Breast epithelium (tissue), 3 donors: ENCODE results near the gene BST1.

Experiments used
- POLR2A ChIP-seq: fragments of 450-650 bp; IDR thresholded peaks from one replicate; pipeline ENCODE4 v1.6.1; 2016; ENCODE audit warnings: antibody characterized with exemption, mild to moderate bottlenecking, moderate library complexity
- POLR2AphosphoS5 ChIP-seq, 3 donors: sonication (generic); formaldehyde crosslinking; IDR thresholded peaks; one replicate each; pipeline ENCODE4 v1.6.1; 2017; ENCODE audit warnings: antibody characterized with exemption in 3 of 3
- TF ChIP-seq, protein P1 (sequence below), 3 donors: fragments of 450-650 bp; IDR thresholded peaks; one replicate each; pipeline ENCODE4 v1.5.1; 2016 to 2017; ENCODE audit warnings: antibody characterized with exemption in 3 of 3, mild to moderate bottlenecking in 3 of 3, moderate library complexity in 3 of 3

DNA sequence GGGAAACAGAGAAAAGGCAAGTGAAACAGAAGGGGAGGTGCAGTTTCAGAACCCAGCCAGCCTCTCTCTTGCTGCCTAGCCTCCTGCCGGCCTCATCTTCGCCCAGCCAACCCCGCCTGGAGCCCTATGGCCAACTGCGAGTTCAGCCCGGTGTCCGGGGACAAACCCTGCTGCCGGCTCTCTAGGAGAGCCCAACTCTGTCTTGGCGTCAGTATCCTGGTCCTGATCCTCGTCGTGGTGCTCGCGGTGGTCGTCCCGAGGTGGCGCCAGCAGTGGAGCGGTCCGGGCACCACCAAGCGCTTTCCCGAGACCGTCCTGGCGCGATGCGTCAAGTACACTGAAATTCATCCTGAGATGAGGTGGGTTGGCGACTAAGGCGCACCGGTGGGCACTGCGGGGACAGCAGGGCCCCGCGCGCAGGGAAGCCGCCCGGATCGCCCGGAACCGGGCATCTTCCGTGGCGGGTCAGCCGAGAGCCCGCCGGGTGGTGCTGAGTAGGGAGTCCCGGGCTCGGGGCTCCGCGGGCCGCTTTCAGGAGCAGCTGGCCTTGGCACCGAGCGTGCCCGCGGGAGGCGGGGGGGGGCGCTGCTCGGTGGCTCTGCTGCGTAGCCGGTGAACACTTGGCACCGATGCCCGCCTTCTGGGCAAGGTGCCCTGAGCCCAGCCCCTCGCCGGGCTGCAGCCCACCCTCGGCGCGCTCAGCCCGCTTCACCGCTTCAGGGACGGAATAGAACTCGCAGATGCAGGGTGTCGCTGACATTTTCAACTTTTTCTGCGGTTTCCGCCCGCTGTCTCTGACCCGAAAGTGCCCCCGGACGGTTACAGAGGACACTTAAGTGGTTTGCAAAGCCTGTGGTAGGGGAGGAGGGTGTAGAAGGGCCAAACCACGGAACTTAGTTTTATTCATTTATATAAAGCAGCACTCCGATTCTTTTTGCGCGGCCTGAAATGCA is 75.7 kb downstream of the BST1 start, which contains the start of gene CD38:
- TF ChIP-seq, protein P1, sequence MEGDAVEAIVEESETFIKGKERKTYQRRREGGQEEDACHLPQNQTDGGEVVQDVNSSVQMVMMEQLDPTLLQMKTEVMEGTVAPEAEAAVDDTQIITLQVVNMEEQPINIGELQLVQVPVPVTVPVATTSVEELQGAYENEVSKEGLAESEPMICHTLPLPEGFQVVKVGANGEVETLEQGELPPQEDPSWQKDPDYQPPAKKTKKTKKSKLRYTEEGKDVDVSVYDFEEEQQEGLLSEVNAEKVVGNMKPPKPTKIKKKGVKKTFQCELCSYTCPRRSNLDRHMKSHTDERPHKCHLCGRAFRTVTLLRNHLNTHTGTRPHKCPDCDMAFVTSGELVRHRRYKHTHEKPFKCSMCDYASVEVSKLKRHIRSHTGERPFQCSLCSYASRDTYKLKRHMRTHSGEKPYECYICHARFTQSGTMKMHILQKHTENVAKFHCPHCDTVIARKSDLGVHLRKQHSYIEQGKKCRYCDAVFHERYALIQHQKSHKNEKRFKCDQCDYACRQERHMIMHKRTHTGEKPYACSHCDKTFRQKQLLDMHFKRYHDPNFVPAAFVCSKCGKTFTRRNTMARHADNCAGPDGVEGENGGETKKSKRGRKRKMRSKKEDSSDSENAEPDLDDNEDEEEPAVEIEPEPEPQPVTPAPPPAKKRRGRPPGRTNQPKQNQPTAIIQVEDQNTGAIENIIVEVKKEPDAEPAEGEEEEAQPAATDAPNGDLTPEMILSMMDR (IDR thresholded peaks at IDR 0.05) = no peak
- no peak for TF ChIP-seq POLR2A
- TF ChIP-seq POLR2AphosphoS5 (IDR thresholded peaks at IDR 0.05) = no peak
